AG09309 (cell line): ENCODE results near the gene ABCA3.

Source experiments
- DNase-seq: peaks from one replicate; pipeline ENCODE4 v3.0.0-alpha.2; 2010; ENCODE audit warnings: low read depth
- H3K4me3 ChIP-seq: 2 replicates; pipeline ENCODE4 v1.5.1; 2011; ENCODE audit warnings: mild to moderate bottlenecking, low read depth, low read length, moderate library complexity; ENCODE audit not compliant: control insufficient read depth
- TF ChIP-seq, protein P1 (sequence below): IDR thresholded peaks from 2 replicates; pipeline ENCODE4 v1.5.1; 2011; ENCODE audit warnings: mild to moderate bottlenecking, low read depth, low read length, inconsistent platforms; ENCODE audit not compliant: insufficient read depth, control insufficient read depth; ENCODE audit errors: missing control alignments

Gene ABCA3

DNA sequence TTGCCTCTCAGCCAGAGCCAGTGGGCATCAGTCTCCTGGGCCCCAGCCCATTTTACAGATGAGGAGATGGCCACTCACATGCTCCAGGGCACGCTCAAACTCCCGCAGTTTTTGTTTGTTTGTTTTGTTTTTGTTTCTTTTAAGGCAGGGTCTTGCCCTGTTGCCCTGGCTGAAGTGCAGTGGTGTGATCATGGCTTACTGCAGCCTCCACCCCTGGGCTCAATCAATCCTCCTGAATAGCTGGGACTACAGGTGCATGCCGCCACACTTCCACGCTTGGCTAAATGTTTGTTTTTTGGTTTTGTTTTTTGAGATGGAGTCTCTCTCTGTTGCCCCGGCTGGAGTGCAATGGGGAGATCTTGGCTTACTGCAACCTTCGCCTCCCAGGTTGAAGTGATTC is 113.6 kb downstream of the ABCA3 start:
- TF ChIP-seq, protein P1, sequence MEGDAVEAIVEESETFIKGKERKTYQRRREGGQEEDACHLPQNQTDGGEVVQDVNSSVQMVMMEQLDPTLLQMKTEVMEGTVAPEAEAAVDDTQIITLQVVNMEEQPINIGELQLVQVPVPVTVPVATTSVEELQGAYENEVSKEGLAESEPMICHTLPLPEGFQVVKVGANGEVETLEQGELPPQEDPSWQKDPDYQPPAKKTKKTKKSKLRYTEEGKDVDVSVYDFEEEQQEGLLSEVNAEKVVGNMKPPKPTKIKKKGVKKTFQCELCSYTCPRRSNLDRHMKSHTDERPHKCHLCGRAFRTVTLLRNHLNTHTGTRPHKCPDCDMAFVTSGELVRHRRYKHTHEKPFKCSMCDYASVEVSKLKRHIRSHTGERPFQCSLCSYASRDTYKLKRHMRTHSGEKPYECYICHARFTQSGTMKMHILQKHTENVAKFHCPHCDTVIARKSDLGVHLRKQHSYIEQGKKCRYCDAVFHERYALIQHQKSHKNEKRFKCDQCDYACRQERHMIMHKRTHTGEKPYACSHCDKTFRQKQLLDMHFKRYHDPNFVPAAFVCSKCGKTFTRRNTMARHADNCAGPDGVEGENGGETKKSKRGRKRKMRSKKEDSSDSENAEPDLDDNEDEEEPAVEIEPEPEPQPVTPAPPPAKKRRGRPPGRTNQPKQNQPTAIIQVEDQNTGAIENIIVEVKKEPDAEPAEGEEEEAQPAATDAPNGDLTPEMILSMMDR = no peak
- no peak overlapping the region for H3K4me3 ChIP-seq
- no peak for DNase-seq

DNA sequence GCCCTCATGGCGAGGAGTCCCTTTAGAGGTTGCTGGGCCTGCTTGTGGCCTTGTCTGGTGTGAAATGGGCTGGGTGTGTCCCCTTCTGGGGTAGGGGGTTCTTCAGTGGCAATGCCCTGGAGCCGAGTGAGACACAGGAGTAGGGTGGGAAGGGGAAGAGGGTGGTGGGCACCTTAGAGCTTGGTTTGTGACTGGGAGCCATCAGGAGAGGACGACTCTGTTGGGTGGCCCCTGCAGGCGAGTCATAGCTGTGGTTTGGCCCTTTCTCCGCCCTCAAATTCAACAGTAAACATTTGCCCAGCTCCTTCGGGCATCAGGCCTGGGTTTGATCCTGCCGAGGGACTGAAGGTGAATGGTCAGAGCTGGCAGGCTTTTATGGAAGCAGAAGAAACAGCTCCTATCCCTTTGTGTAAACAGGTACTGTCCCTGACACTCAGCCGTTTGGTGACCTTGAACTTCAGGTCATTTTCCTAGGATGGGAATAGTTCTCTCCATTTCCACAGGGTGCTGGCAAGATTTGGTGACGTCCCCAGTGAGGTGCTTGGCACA is 114.2 kb downstream of the ABCA3 start:
- H3K4me3 ChIP-seq = no peak overlapping the region
- no peak for DNase-seq
- TF ChIP-seq, protein P1 = no peak
